Coronary artery (tissue), 2 donors: ENCODE results near the gene CTDSP2.

ENCODE experiments used
- DNase-seq: peaks from one replicate; pipeline ENCODE4 v3.0.0-alpha.2; 2017; ENCODE audit warnings: low spot score
- H3K27ac ChIP-seq, 2 donors: fragments of 200-600 bp; sonication (generic); one replicate each; pipeline ENCODE4 v1.5.1; 2016 to 2019
- H3K4me3 ChIP-seq: fragments of 200-600 bp; sonication (generic); 2 replicates; pipeline ENCODE4 v1.5.1; 2016; ENCODE audit warnings: mild to moderate bottlenecking, moderate library complexity
- CTCF ChIP-seq: fragments of 200-600 bp; sonication (generic); IDR thresholded peaks from one replicate; pipeline ENCODE4 v1.5.1; 2019; ENCODE audit warnings: antibody characterized with exemption

Gene CTDSP2

GRCh38 chr12:57892232-57892972 lies 45.9 kb upstream of the CTDSP2 start:
- Histone ChIP-seq H3K4me3 (no peak overlapping the region), H3K27ac (peak overlapping the region; percentile 89 to 96)
- TF ChIP-seq CTCF = no peak
- no peak for DNase-seq

- no peak for TF ChIP-seq CTCF
- DNase-seq = no peak
- Histone ChIP-seq H3K27ac (peak overlapping the region; percentile 89 to 96), H3K4me3 (no peak overlapping the region)
Observed at GRCh38 chr12:57891542-57892228, 45.2 kb upstream of the CTDSP2 start.

- peak overlapping the region; percentile 94 to 96 for H3K27ac ChIP-seq
- H3K4me3 ChIP-seq = no peak overlapping the region
- DNase-seq = no peak
- TF ChIP-seq CTCF = no peak
Observed at GRCh38 chr12:57890191-57891115, 43.9 kb upstream of the CTDSP2 start.

GRCh38 chr12:57889500-57889989 lies 43.0 kb upstream of the CTDSP2 start:
- no peak for TF ChIP-seq CTCF
- Histone ChIP-seq H3K4me3 (peak overlapping the region; percentile 63), H3K27ac (peak overlapping the region; percentile 94 to 96)
- peak; percentile 93 for DNase-seq

GRCh38 chr12:57888409-57889157 lies 42.1 kb upstream of the CTDSP2 start:
- TF ChIP-seq CTCF = no peak
- no peak for DNase-seq
- H3K4me3 ChIP-seq = peak overlapping the region; percentile 63
- H3K27ac ChIP-seq = peak overlapping the region; percentile 94 to 96
